GM12864 (cell line): ENCODE results near the gene CLEC2B.

Experiments
- DNase-seq: peaks from one replicate; pipeline ENCODE4 v3.0.0-alpha.2; 2011; ENCODE audit warnings: low read depth
- H3K4me3 ChIP-seq: 2 replicates; pipeline ENCODE4 v1.5.1; 2011; ENCODE audit warnings: mild to moderate bottlenecking, low read depth, low read length, control low read depth
- TF ChIP-seq, protein P1 (sequence below): IDR thresholded peaks from 2 replicates; pipeline ENCODE4 v1.5.1; 2011; ENCODE audit warnings: low read depth, mild to moderate bottlenecking, moderate library complexity, low read length, control low read depth, inconsistent platforms; ENCODE audit errors: missing control alignments

Gene CLEC2B

DNA sequence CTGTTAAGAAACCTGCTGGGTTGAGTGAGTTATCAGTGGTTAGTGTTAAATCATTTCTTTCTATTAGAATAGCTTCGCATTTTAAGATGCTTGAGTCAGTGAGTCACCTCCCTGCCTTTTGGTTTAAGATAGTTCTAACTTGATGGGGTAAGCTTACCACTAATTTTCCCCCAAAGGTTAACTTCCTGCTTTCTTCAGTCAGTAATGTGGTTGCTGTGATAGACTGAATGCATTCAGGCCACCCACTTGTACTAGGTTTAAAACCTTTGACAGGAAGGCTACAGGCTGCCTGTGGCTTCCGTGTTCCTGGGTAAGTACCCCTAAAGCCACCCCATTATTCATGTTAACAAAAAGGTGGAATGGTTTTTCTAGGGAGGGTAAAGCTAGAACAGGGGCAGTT lies 37.7 kb upstream of the CLEC2B start:
- TF ChIP-seq, protein P1, sequence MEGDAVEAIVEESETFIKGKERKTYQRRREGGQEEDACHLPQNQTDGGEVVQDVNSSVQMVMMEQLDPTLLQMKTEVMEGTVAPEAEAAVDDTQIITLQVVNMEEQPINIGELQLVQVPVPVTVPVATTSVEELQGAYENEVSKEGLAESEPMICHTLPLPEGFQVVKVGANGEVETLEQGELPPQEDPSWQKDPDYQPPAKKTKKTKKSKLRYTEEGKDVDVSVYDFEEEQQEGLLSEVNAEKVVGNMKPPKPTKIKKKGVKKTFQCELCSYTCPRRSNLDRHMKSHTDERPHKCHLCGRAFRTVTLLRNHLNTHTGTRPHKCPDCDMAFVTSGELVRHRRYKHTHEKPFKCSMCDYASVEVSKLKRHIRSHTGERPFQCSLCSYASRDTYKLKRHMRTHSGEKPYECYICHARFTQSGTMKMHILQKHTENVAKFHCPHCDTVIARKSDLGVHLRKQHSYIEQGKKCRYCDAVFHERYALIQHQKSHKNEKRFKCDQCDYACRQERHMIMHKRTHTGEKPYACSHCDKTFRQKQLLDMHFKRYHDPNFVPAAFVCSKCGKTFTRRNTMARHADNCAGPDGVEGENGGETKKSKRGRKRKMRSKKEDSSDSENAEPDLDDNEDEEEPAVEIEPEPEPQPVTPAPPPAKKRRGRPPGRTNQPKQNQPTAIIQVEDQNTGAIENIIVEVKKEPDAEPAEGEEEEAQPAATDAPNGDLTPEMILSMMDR = no peak
- no peak overlapping the region for H3K4me3 ChIP-seq
- no peak for DNase-seq

GRCh38 chr12:9902539-9903228 lies 33.5 kb upstream of the CLEC2B start:
- no peak for DNase-seq
- TF ChIP-seq, protein P1 = no peak
- no peak overlapping the region for H3K4me3 ChIP-seq

DNA sequence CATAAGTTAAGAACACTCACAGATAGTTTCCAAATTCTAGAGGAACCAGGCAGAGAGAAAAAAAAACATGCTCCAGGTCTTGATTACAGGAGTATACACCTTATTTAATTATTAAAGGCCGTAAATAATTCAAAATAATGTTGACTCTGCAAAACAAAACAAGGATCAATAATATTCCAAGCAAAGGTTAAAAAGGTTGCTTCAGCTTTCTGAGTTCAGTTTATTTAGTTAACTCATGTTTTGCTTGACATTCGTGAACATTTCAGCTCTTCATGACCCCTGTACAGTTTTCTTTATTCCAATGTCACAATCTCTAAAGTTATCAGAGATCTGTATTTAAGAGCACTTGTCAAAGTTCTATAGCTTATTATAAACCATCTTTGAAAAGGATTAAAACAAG lies 31.8 kb upstream of the CLEC2B start:
- TF ChIP-seq, protein P1 = no peak

GRCh38 chr12:9899209-9899608 lies 30.1 kb upstream of the CLEC2B start:
- TF ChIP-seq, protein P1 = no peak
- no peak for DNase-seq
- no peak overlapping the region for H3K4me3 ChIP-seq

More for the DNA sequence above, 31.8 kb upstream of the CLEC2B start:
- DNase-seq = no peak
- H3K4me3 ChIP-seq = no peak overlapping the region

DNA sequence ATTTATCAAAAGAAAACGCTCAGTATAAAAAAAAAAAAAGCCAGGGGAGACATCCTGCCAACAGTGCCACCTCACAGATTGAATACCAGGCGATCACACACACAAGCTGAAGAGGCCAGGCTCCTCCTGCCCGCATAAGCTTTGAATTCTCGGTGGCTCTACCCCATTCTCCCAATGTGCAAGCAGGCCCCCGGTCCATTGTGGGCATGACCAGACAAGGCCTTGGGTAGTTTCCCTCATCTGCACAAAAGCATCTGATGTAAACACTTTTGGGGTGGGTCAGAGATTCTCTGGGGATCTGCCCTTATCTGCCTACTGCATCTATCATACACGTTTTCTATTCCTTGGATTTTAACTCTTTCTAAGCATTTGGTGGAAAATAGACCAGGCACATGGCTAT lies 28.4 kb upstream of the CLEC2B start:
- TF ChIP-seq, protein P1 = no peak
- no peak for DNase-seq
- H3K4me3 ChIP-seq = no peak overlapping the region

DNA sequence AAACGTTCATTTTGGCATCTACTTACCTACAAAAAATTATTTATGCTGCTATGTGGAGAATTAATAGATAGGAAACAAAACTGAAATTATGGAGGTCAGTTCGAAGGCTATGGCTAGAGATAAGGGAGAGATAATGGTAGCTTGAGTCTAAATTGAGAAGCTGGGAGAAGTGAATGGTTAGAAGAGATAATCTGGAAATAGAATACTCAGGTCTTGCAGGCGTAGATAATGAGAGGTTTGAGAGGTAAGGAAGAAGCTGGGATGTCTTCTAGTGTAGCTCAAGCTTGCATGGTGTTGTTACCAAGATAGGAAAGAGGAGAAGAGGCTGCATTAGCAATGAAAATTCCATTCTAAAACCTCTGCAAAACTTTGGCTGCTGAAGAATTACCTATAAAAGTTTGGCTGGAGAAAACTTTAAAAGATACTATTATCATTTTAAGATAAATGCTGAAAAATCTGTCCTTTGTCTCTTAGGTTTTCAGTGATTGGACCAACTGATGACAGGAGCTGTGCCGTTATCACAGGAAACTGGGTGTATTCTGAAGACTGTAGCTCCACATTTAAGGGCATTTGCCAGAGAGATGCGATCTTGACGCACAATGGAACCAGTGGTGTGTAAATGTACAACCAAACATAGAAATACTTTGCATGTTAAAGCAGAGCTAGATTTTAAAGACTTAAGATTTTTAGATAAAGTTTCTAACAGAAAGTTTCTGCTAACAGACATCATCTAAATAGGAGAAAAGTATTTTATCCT lies 26.2 kb upstream of the CLEC2B start:
- TF ChIP-seq, protein P1 = no peak
- DNase-seq = no peak
- no peak overlapping the region for H3K4me3 ChIP-seq
